CD4-positive, alpha-beta T cell treated with Interleukin-4 for 4 hours (primary cell): ENCODE results near the gene SYMPK.
"Not testable (repeated sequence)": the region's sequence is repeated elsewhere in the genome, so short reads cannot be mapped to it uniquely, and the experiment has no call there.

ENCODE experiments used
- DNase-seq: peaks from one replicate; pipeline ENCODE4 v3.0.0-alpha.2; 2020

Gene SYMPK

DNA sequence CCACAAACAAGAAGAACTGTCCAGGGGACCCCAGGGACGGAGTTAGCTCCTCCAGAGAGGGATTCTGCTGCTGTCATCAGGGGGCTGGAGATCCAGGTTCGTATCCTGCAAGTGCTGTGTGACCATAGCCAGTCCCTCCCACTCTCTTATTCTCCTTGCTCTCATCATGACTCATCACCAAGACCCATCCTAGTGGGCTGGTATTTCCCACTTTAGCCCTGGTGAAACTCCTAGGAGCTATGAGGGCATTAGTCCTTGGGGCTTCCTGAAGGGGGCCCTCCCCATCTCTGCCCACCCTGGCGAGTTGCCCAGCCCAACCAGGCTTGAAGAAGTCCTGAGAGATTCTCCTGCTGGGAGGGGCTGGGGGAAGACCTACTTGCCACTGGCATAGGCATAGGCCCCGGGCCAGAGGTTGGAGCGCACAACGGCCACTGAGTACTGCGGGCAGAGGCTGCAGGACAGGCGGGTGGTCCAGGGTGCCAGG, 62.8 kb downstream of the SYMPK start:
- DNase-seq, result no peak

DNA sequence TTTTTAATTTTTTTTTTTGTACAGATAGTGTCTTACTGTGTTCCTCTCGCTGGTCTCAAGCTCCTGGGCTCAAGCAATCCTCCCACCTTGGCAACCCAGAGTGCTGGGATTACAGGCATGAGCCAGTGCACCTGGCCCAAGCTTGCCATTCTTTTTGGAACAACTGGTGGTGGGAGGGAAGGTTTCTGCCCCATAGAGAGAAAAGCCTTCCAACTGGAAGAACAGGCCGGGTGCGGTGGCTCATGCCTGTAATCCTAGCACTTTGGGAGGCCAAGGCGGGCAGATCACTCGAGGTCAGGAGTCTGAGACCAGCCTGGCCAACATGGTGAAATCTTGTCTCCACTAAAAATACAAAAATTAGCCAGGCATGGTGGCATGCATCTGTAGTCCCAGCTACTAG, 63.4 kb downstream of the SYMPK start:
- DNase-seq, result not testable (repeated sequence)

GRCh38 chr19:45798995-45799517, 63.9 kb downstream of the SYMPK start:
- DNase-seq, result peak; percentile 64

DNA sequence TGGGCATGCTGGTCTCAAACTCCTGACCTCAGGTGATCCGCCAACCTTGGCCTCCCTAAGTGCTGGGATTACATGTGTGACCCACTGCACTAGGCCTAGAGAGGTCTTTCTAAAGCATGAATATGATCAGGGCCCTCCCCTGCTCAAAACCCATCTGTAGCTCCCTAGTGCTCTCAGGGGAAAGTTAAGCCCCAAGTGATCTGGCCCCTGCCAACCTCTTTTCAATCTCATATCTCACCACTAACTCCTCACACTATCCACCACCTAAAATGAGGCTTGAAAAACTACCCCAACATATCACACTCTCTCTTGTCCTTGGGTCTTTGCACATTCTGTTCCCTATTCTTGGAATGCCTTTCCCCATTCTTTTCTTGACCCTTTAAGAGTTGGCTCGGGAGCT, 68.3 kb downstream of the SYMPK start:
- no peak for DNase-seq

DNA sequence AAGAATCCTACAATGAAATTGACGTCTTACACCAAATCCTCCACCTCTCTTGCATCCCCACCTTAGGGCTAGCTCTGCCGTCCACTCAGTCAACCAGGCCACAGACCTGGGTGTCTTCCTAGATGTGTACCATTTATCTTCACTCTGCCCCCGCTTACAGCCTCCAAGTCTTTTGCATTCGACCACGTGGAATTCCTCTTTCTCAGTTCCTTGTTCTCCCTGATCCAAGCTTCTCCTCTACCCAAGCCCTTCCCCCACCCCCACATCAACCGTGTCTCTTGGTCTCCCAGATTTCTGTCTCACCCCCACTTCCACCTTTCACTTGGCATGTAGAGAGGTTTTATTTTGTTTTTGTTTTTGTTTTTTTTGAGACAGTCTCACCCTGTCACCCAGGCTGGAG, 69.1 kb downstream of the SYMPK start:
- no peak for DNase-seq

DNA sequence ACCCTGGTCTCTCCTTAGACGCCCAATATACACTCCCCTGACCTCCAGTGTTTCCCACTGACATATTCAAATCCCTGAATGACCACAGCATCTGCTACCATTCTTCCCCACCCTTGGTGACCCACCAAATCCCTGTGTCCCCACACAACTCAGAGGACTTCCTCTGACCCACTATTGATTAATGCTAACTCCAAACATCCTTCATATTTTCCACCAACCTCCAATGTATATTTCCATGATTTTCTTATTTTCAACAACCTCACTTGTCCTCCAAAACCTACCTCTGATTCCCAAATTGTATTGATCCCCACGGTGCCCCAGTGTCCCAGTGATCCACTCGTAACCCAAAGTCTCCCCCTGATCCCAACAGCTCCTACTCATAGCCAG, 69.8 kb downstream of the SYMPK start:
- DNase-seq, result no peak

DNA sequence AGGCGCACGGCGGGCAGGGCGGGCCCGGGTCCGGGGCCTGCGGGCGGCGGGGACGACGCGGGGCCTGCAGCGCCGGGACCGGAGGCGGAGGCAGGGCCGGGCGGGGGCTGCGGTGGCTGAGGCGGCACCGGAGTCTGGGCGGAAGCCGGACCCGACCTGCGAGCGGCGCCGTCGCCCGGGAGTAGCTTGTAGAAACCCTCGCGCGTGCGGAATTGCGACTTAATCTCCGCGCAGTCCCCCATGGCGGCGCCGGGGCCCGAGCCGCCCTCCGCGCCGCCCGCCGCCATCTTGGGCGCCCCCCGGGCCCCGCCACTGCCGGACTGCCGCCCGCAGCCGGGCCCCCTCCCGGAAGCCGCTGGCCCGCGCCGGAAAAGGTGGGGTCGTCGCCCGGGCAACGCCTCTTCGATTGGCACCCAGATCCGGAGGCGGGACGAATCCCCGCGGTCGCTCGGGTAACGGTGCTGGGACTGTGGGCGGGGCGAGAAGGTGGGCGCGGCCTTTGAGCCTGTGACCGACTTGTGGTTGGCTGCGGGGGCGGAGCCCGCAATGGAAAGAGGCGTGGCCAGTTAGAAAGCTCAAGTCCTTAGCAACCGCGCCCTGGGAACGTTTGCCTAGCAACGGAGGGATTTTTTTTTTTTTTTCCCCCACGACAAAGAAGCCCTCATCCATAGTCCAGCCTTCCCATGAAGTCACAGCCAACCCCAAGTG, 70.3 kb downstream of the SYMPK start, which contains the start of gene DMWD:
Gene DMWD (minus strand): TSS at position 376 of the 708 bp plus-strand sequence. CDS start 89 bp downstream, at position 287.
- DNase-seq, result peak; percentile 98

DNA sequence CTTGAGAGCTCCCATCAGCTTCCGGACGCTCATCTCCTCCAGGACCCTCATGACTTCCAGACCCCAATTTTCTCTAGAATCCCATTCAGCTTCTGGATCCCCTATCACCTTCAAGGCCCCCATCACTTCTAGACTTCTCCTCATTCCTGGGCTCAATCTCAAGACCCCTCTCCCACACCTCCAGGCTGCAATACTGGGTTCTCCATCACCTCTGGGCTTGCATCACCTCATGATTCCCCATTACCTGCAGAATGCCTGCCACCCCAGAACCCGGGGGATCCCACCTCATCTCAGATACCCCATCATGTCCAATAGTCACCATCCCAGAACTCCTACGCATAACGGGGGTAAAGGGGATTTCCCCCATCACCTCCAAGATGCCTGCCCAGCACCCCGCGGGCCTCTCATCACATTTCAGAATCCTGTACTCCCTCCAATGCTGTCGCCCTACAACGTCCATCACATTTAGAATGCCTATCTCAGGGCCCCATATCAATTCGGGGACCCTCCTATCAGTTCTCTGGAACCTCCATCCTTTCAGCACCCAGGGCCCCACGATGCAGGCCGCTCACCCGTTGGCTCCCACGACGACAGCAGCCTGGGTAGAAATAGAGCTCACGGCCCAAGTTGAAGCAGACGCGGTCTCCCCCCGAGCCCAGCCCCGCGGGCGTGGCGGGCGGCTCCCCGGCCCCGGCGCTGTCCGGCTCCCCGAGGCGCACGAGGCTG, 71.0 kb downstream of the SYMPK start:
- DNase-seq, result no peak

- DNase-seq, result peak; percentile 48
These were observed 72.0 kb downstream of the SYMPK start for GRCh38 chr19:45790942-45791341.

GRCh38 chr19:45789035-45789786, 73.7 kb downstream of the SYMPK start:
- no peak for DNase-seq

DNA sequence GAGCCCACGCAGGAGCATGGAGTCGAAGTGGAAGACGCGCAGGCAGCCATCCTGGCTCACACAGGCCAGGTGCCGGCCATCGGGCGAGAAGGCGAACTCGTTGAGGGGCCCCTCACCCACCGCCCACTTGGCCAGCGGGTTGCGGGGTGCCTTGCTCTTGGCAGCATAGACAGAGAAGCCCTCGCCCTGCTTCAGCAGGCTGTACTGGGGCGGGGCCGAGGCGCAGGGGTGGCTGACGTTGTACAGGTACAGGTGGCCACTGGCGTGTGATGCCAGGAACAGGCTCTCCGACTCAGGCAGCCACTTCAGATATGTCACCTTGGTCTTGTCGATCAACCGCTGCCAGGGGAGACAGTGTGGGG, 76.4 kb downstream of the SYMPK start:
- no peak for DNase-seq

GRCh38 chr19:45785781-45786532, 77.0 kb downstream of the SYMPK start:
- no peak for DNase-seq

DNA sequence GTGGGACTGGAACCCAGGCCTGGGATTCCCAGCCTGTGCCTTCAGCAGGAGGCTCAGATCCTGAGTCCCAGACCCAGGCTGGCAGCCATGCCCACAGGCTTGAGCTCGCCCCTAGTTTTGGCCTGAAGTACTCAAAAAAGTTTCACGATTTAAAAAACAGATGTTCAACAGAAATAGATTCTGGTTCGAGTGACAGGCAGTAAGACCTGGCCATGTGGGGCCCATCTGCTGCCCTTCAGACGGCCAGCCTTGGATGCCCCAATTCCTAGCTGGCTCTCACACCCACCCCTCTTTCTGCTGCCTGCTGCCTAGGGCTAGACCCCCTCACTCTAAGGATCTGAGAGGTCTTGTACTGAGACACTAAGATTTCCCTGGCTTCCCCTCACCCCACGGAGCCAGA, 77.8 kb downstream of the SYMPK start:
- no peak for DNase-seq

DNA sequence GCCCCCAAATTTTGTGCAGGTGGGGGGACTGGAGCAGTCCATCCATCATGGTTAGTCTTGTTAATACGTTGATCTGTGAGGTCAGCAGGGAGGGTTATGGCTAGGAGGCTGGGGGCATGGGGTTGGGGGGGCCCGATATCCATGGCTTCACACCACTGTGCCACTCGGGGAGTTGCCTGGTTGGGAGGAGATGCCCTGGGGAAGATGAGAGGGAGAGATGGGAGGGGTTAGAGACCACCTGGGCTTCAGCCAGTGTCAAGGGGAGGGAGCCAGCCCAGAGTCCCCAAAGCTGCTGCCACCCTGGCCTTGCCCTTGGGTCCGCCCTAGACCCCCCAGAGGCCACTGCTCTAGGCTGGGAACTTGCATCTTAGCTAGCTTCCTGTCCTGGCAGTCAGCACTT, 78.9 kb downstream of the SYMPK start:
- no peak for DNase-seq

- DNase-seq, result no peak
These were observed 79.8 kb downstream of the SYMPK start for GRCh38 chr19:45782820-45783785.

DNA sequence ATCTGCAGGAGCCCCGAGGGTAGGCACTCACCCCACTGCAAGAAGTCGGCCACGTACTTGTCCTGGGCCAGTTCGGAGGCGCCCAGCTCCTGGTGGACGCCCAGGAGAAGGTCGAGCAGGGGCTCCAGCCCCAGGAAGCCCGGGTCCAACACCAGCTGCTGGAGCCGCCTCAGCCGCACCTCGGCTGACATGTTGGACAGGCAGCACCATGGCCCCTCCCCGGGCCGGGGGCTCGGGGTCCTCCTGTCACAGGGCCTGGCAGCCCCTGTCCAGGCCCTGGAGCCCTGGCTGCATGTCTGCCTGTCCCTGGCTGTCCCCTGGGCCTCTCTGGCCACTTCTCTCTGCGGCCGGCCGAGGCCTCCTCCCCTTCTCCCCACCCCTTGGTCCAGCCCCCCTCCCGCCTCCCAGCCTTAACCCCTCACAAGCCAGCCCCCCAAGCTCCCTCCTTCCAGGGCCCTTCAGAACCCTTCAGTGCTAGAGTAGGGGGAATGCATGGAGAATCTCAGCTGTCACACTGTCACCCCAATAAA, 80.7 kb downstream of the SYMPK start, which contains the start of gene DMPK:
Gene DMPK (minus strand): TSS at position 329 of the 530 bp plus-strand sequence. CDS start 138 bp downstream, at position 191.
- no peak for DNase-seq

- no peak for DNase-seq
These were observed 81.5 kb downstream of the SYMPK start for GRCh38 chr19:45781214-45782161.

DNA sequence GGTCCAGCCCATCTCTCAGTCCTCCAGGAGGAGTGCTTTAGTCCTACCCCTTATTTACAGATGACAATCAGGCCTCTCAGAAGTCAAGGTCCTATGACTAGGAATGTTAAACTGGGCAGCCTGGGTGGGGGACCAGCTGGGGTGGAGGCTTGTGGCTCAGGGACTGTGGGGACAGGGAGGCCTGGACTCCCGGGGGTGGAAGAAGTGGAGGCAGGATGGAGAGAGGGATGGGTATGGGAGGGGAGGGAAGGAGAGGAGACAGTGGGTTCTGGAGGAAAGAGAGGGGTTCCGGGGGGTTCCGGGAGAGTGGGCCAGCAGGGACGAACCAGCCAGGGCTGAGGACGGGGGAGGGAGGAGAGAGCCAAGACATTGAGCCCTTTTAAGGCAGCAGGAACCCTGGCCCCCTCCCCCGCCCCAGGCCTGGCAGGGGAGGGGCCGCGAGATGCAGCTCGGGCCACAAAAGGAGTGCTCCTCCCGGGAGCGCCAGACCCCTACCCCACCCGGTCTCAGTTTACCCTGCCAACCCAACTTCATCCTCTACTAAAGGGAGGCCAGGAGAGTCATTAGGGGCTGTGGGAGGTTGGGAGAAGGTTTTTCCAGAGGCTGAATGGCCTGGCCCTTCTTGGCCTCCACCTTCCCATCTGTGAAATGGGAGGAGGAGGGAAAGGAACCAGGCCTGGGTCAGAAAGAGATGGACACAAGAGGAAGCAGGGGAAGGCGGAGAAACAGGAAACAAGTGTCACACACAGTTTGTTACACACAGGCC, 82.3 kb downstream of the SYMPK start:
- DNase-seq, result no peak

- DNase-seq, result no peak
These were observed 82.8 kb downstream of the SYMPK start for GRCh38 chr19:45780146-45780447.
